ENCODE measurements around the gene UROC1.

The UROC1 gene

DNA sequence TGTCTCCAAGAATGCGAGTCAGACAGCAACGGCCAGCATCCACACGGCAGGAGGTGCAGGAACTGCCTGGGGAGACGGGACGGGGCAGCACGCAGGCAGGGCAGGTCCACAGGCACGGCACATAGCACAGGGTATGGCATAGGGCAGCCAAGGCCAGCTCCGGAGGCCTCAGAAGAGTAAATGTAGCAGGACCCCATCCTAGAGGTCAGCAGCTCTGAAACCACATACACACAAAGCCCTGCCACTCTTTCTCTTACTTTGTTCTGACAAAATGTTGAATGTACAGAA is 68.7 kb downstream of the UROC1 start:
- no peaks in the 10 kb centered on the region for H3F3A ChIP-seq (ENCODE audit: low read depth)
- no peak overlapping the region for H3K4me2 ChIP-seq (ENCODE audit: low read depth, low read length, poor library complexity, severe bottlenecking)
- no peaks in the 10 kb centered on the region for H3K9me2 ChIP-seq (replicated peaks; ENCODE audit: low read depth, low read length)
- H3K79me2 ChIP-seq (ENCODE audit: insufficient read depth, low read length), result peaks cover 11% of the 10 kb centered on the region; the same call in 1 of the 2 replicates
- H4K20me1 ChIP-seq (ENCODE audit: insufficient read depth, low read length, poor library complexity, severe bottlenecking), result no peaks in the 10 kb centered on the region
- no peak overlapping the region for H2AFZ ChIP-seq (ENCODE audit: low read length)
- TF ChIP-seq CTCF (conservative IDR thresholded peaks at IDR 0.05; ENCODE audit: low read length), result no peak
- no peak for TF ChIP-seq EZH2phosphoT487 (IDR thresholded peaks at IDR 0.05; ENCODE audit: borderline replicate concordance)
- no peaks in the 10 kb centered on the region for H3K4me1 ChIP-seq (ENCODE audit: insufficient read depth, low read length, poor library complexity, severe bottlenecking)
- peaks cover 59% of the 10 kb centered on the region for H3K36me3 ChIP-seq (ENCODE audit: insufficient read depth, low read length)
- no peak overlapping the region for H3K4me3 ChIP-seq (ENCODE audit: low read length, poor library complexity, severe bottlenecking)
- H3K9me3 ChIP-seq (ENCODE audit: insufficient read depth, low read depth, low read length), result no peaks in the 10 kb centered on the region
- no peaks in the 10 kb centered on the region for H3K27me3 ChIP-seq (ENCODE audit: insufficient read depth, low read length, poor library complexity, severe bottlenecking)
- H3K9ac ChIP-seq (ENCODE audit: low read depth, low read length, poor library complexity, severe bottlenecking), result no peak overlapping the region

DNA sequence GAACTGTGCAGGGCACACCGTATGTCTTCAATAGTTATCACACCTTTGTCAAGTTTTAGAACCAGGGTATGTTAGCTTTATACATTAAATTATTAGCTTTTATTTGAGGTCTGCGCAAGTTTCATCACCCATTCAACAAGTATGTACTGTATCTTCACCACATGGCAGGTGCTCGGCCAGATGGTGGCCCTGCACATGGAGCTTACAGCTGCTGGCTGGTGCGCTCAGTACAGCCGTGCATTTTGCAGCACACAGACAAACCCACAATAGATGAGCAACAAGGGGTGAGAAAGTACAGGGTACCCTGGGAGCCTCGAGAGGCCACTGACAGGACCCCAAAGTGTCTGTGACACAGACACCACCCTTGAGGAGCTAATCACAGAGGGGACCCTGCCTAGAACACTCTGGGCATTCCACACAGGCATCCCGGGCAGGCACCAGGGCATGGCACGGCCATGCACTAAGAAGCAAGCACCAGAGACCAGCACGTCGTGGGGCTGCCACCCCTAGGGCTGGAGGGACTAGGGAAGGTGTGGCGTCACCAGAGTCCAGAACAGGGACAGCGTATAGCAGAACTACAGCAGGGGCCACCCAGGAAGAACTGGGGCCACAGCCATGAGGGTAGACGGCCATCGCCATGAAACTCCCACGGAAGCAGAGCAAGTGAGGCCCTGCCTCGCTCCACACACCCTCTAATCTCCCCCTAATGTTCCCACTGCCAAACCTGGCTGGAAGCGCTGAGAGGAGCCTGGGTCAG is 69.3 kb downstream of the UROC1 start:
- TF ChIP-seq EZH2phosphoT487 (IDR thresholded peaks at IDR 0.05; ENCODE audit: borderline replicate concordance) (no peak), CTCF (conservative IDR thresholded peaks at IDR 0.05; ENCODE audit: low read length) (no peak)
- Histone ChIP-seq H3K27me3 (ENCODE audit: insufficient read depth, low read length, poor library complexity, severe bottlenecking) (no peaks in the 10 kb centered on the region), H3K9ac (ENCODE audit: low read depth, low read length, poor library complexity, severe bottlenecking) (no peak overlapping the region), H3K9me3 (ENCODE audit: insufficient read depth, low read depth, low read length) (no peaks in the 10 kb centered on the region), H3K4me2 (ENCODE audit: low read depth, low read length, poor library complexity, severe bottlenecking) (no peak overlapping the region), H3K36me3 (ENCODE audit: insufficient read depth, low read length) (peaks cover 56% of the 10 kb centered on the region), H3K4me1 (ENCODE audit: insufficient read depth, low read length, poor library complexity, severe bottlenecking) (no peaks in the 10 kb centered on the region), H3F3A (ENCODE audit: low read depth) (no peaks in the 10 kb centered on the region), H2AFZ (ENCODE audit: low read length) (no peak overlapping the region), H4K20me1 (ENCODE audit: insufficient read depth, low read length, poor library complexity, severe bottlenecking) (no peaks in the 10 kb centered on the region), H3K79me2 (ENCODE audit: insufficient read depth, low read length) (peaks cover 7% of the 10 kb centered on the region; the same call in 1 of the 2 replicates), H3K4me3 (ENCODE audit: low read length, poor library complexity, severe bottlenecking) (no peak overlapping the region), H3K9me2 (replicated peaks; ENCODE audit: low read depth, low read length) (no peaks in the 10 kb centered on the region)

DNA sequence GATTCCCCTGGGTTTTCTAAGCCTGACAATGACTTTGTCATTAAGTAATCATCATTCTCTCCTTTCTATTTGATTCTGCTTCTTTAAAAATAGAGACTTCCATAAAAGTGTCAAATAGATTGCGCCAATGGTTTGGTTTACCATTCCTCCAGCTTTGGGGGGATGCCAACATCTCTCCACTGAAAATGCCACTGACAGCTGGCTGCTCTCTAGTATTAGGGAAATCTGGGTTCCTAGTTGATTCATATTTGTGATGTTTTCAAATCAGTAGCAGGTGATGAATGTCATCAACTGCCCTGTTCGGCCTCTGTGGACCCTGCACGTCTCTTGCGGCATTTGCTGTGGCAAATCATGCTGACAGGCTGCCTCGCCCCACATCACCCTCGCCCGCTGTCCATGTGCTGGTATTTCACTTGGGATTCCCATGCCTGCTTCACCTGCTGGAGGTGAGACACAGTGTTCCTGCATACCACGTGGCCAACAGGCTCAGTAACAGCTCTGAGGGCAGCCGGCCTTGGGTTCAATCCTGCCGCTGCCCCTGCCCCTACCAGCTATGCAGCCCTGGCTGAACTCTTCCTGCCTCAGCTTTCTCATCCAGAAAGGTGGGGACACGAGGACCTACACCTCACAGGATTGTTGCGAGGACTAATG is 70.0 kb downstream of the UROC1 start:
- Histone ChIP-seq H3K79me2 (ENCODE audit: insufficient read depth, low read length) (peaks cover 3% of the 10 kb centered on the region; the same call in 1 of the 2 replicates), H3K9ac (ENCODE audit: low read depth, low read length, poor library complexity, severe bottlenecking) (no peak overlapping the region), H3K4me1 (ENCODE audit: insufficient read depth, low read length, poor library complexity, severe bottlenecking) (no peaks in the 10 kb centered on the region), H2AFZ (ENCODE audit: low read length) (no peak overlapping the region), H3F3A (ENCODE audit: low read depth) (no peaks in the 10 kb centered on the region), H3K4me2 (ENCODE audit: low read depth, low read length, poor library complexity, severe bottlenecking) (no peak overlapping the region), H4K20me1 (ENCODE audit: insufficient read depth, low read length, poor library complexity, severe bottlenecking) (no peaks in the 10 kb centered on the region), H3K4me3 (ENCODE audit: low read length, poor library complexity, severe bottlenecking) (no peak overlapping the region), H3K27me3 (ENCODE audit: insufficient read depth, low read length, poor library complexity, severe bottlenecking) (no peaks in the 10 kb centered on the region), H3K9me3 (ENCODE audit: insufficient read depth, low read depth, low read length) (no peaks in the 10 kb centered on the region), H3K9me2 (replicated peaks; ENCODE audit: low read depth, low read length) (no peaks in the 10 kb centered on the region), H3K36me3 (ENCODE audit: insufficient read depth, low read length) (peaks cover 49% of the 10 kb centered on the region)
- TF ChIP-seq CTCF (conservative IDR thresholded peaks at IDR 0.05; ENCODE audit: low read length) (no peak), EZH2phosphoT487 (IDR thresholded peaks at IDR 0.05; ENCODE audit: borderline replicate concordance) (no peak)

Data from Loucy (cell line).